Tibial artery (tissue), 4 donors: ENCODE measurements around the gene MIS18BP1.

Source experiments
- DNase-seq, 2 donors: peaks; one replicate each; pipeline ENCODE4 v3.0.0-alpha.2; 2019
- H3K27ac ChIP-seq, 2 donors: fragments of 200-600 bp; sonication (generic) in 1 of 2; 1 replicate in 1 of 2; 2 replicates in 1 of 2; pipeline ENCODE4 v1.5.1; 2018 to 2019; ENCODE audit warnings: mild to moderate bottlenecking in 1 of 2
- H3K27me3 ChIP-seq, 2 donors: fragments of 200-600 bp; sonication (generic) in 1 of 2; one replicate each; pipeline versions ENCODE4 v1.5.1 to v1.6.0; 2016 to 2019
- H3K36me3 ChIP-seq, 3 donors: fragments of 200-600 bp; sonication (generic) in 2 of 3; one replicate each; pipeline ENCODE4 v1.5.1; 2016 to 2019; ENCODE audit warnings: mild to moderate bottlenecking in 2 of 3
- H3K4me1 ChIP-seq, 4 donors: fragments of 200-600 bp; sonication (generic) in 2 of 4; 1 replicate in 3 of 4; 2 replicates in 1 of 4; pipeline ENCODE4 v1.5.1; 2016 to 2019
- H3K4me3 ChIP-seq, 2 donors: fragments of 200-600 bp; sonication (generic) in 1 of 2; 1 replicate in 1 of 2; 2 replicates in 1 of 2; pipeline ENCODE4 v1.5.1; 2018 to 2019; ENCODE audit warnings: mild to moderate bottlenecking in 2 of 2
- H3K9me3 ChIP-seq, 3 donors: fragments of 200-600 bp; sonication (generic) in 1 of 3; one replicate each; pipeline ENCODE4 v1.5.1; 2016 to 2019
- intact Hi-C: fragments of 100-400 bp; cut with DNase I; formaldehyde crosslinking; loops from one replicate; pipeline ENCODE4 v1.15.0; 2023; ENCODE audit warnings: low total_unique reads
- TF ChIP-seq, protein P1 (sequence below), 2 experiments: fragments of 200-600 bp in 1 of 2; fragments of 450-650 bp in 1 of 2; IDR thresholded peaks; one replicate each; pipeline ENCODE4 v1.5.1; 2017 to 2019; ENCODE audit warnings: antibody characterized with exemption in 2 of 2, mild to moderate bottlenecking in 1 of 2, moderate library complexity in 1 of 2

Gene MIS18BP1

DNA sequence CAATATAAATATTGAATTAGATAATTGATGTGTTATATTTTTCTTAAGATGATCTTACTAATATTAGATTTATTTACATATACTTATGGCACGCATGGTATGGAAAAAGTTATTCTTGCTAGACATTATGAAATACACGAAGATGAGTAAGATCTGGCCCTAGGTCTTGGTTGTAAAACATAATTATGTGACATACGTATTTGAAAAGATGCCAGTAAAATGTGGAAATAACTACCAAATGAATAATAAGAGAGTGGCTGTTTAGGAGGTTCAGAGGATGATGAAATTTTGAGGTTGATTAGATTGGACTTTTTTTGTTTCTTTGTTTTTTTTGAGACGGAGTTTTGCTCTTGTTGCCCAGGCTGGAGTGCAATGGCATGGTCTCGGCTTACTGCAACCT is 75.9 kb downstream of the MIS18BP1 start:
- TF ChIP-seq, protein P1, sequence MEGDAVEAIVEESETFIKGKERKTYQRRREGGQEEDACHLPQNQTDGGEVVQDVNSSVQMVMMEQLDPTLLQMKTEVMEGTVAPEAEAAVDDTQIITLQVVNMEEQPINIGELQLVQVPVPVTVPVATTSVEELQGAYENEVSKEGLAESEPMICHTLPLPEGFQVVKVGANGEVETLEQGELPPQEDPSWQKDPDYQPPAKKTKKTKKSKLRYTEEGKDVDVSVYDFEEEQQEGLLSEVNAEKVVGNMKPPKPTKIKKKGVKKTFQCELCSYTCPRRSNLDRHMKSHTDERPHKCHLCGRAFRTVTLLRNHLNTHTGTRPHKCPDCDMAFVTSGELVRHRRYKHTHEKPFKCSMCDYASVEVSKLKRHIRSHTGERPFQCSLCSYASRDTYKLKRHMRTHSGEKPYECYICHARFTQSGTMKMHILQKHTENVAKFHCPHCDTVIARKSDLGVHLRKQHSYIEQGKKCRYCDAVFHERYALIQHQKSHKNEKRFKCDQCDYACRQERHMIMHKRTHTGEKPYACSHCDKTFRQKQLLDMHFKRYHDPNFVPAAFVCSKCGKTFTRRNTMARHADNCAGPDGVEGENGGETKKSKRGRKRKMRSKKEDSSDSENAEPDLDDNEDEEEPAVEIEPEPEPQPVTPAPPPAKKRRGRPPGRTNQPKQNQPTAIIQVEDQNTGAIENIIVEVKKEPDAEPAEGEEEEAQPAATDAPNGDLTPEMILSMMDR (IDR thresholded peaks at IDR 0.05), result no peak
- Histone ChIP-seq H3K4me1 (no peaks in the 10 kb centered on the region), H3K9me3 (no peaks in the 10 kb centered on the region), H3K27ac (no peak overlapping the region), H3K36me3 (peaks cover 0 to 3% (median 0%) of the 10 kb centered on the region in 3 donors), H3K4me3 (no peak overlapping the region), H3K27me3 (no peaks in the 10 kb centered on the region)
- intact Hi-C loops, result no loop called here
- DNase-seq, result no peak

DNA sequence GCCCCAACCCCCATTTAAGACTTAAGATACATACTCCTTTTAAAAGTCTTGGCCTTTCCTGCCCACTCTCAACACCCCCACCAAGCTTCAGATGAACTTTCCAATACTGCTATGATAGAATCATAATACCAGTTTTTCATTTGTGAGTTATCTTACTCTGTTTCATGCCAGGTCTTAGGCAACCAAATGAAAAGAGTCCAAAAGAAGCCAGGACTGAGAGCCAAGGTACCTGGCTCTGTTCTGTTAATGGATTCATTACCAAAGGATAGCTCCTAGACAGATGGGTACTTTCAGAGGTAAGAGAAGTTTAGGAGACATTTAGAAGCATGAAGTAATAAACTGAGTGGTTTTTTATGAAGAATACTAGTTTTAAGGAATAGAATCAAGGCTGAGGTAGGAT is 83.1 kb downstream of the MIS18BP1 start:
- H3K4me1 ChIP-seq, result no peaks in the 10 kb centered on the region
- no peaks in the 10 kb centered on the region for H3K27me3 ChIP-seq
- H3K36me3 ChIP-seq, result peaks cover 5 to 16% (median 10%) of the 10 kb centered on the region in 3 donors
- H3K9me3 ChIP-seq, result no peaks in the 10 kb centered on the region
- DNase-seq, result no peak
- H3K4me3 ChIP-seq, result no peak overlapping the region
- H3K27ac ChIP-seq, result no peak overlapping the region
- intact Hi-C loops, result no loop called here
- TF ChIP-seq, protein P1 (IDR thresholded peaks at IDR 0.05), result no peak

DNA sequence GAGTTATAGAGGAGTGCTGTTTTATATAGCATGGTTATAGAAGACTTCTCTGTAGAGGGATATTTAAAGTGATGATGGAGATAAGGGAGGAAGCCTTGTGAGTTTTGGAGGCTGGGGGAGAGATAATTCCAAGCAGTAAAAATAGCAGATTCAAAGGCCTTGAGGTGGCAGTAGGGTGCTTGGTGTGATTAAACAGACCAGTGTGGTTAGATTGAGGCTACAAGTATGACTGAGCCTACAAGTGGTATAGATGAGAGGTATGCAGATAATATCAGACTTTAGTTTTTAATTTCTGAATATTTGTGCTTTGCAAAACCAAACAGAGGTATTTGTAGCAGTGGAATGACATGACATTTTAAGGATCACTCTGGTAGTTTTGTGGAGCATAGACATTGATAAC is 96.9 kb downstream of the MIS18BP1 start:
- Histone ChIP-seq H3K36me3 (peaks cover 0 to 3% (median 0%) of the 10 kb centered on the region in 3 donors), H3K27ac (no peak overlapping the region), H3K4me3 (no peak overlapping the region), H3K9me3 (no peaks in the 10 kb centered on the region), H3K4me1 (no peaks in the 10 kb centered on the region), H3K27me3 (no peaks in the 10 kb centered on the region)
- TF ChIP-seq, protein P1 (IDR thresholded peaks at IDR 0.05), result no peak
- intact Hi-C loops, result no loop called here
- DNase-seq, result no peak
